GM13976 (cell line): Measurements from ENCODE around the gene SUSD4.

ENCODE experiments used
- DNase-seq: peaks from one replicate; pipeline ENCODE4 v3.0.0; 2012; ENCODE audit warnings: low spot score
- in situ Hi-C: fragments of 300-500 bp; cut with MboI; formaldehyde crosslinking; loops from one replicate; pipeline ENCODE4 v1.12.0; 2022; ENCODE audit warnings: low sequenced_read_pairs, mixed read lengths, inconsistent platforms; ENCODE audit not compliant: unreplicated experiment
- TF ChIP-seq, protein P1 (sequence below): IDR thresholded peaks from 2 replicates; pipeline ENCODE4 v1.5.1; 2012; ENCODE audit warnings: borderline replicate concordance, mild to moderate bottlenecking; ENCODE audit not compliant: insufficient read depth; ENCODE audit errors: extremely low read depth, missing control alignments, control extremely low read depth

The SUSD4 gene

DNA sequence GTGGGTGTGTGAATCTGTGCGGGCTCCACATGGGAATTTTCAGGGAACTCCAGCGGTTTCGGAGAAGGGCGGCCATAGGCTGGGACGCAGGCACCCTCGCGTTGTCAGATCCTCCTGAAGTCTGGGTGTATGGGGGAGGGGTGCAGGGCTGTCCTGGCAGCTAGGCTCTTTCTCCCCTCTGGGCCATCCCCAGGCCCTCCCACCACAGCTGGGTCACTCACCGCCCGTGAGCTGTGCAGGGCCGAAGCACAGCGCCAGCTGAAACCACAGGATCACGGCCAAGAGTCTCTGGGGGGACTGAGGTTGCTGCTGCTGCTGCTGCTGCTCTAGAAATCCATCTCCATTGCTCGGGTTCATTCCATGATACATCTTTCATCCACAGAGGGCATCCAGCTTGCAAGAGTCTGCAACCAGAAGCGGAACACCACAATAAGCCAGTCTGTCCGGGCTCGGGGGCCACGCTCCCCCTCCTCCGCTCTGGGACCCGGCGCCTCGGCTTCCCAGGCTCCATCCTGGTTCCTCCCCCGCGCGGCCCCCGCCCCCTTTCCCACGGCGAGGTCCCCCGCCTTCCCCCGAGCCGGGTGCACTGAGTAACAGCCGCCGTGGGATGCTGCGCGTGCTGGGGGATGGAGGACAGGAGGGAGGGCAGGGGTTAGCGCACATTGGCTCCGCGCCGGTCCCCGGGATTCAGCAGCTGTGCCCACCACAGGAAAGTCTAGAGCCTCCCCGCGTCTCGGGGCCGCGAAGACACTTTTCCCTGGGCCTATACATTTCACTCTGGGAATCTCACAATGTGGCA, 720 bp downstream of the SUSD4 start:
- DNase-seq: peak; percentile 22
- TF ChIP-seq, protein P1, sequence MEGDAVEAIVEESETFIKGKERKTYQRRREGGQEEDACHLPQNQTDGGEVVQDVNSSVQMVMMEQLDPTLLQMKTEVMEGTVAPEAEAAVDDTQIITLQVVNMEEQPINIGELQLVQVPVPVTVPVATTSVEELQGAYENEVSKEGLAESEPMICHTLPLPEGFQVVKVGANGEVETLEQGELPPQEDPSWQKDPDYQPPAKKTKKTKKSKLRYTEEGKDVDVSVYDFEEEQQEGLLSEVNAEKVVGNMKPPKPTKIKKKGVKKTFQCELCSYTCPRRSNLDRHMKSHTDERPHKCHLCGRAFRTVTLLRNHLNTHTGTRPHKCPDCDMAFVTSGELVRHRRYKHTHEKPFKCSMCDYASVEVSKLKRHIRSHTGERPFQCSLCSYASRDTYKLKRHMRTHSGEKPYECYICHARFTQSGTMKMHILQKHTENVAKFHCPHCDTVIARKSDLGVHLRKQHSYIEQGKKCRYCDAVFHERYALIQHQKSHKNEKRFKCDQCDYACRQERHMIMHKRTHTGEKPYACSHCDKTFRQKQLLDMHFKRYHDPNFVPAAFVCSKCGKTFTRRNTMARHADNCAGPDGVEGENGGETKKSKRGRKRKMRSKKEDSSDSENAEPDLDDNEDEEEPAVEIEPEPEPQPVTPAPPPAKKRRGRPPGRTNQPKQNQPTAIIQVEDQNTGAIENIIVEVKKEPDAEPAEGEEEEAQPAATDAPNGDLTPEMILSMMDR: no peak
- in situ Hi-C loops: no loop called here

DNA sequence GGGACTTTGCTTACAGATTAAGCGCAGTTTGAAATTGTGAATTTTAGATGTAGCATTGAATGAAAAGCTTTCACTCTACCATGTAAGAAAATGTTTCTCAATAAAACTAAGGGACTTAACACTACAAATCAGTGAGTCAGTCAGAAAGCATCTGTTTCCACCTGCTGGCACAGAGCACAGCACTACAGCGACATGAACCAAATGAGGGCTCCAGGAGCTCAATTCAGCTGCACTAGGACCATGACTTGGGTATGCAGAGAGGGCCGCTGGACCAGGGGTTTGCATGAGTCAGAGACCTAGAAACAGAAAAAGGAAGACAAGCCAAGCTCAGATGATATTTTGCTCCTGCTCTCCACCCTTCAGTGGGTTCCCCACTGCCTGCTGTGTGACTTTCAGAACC, 5.2 kb downstream of the SUSD4 start:
- TF ChIP-seq, protein P1: no peak
- in situ Hi-C loops: no loop called here
- no peak for DNase-seq

DNA sequence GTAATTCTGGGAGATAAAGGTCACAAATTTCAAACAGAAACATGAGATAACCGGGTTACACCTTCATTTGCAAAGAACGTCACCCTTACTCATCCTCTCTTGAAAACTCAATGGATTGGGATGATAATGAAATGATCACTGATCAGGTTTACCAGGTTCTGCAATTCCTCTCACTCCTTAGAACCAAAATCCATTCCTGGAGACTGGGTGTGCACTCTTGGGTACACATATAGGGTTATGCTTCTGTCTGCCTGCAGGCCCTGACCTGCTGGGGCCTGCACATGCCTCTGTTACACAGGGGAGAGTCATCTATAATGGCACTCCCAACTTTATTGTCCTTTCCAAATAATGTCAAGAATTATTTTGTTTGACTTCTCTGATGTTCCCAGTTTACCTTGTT, 8.3 kb downstream of the SUSD4 start:
- DNase-seq: no peak
- TF ChIP-seq, protein P1: no peak
- in situ Hi-C loops: no loop called here

DNA sequence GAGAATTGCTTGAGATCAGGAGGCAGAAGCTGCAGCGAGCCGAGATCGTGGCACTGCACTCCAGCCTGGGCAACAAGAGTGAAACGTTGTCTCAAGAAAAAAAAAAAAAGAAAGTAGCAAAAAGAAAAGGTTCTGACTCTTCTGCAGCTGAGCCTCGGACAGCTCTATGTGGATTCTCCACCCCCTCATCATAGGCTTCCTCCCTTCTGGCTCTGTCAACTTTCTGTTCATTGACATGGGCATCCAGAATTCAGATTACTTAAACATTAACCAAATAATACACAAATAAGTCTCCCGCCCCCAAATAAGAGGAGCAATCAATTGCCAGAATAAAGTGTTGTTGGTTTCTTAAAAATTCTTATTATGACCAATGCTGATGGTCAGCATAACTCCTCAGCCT, 10.0 kb downstream of the SUSD4 start:
- TF ChIP-seq, protein P1: no peak
- no peak for DNase-seq
- in situ Hi-C loops: no loop called here

DNA sequence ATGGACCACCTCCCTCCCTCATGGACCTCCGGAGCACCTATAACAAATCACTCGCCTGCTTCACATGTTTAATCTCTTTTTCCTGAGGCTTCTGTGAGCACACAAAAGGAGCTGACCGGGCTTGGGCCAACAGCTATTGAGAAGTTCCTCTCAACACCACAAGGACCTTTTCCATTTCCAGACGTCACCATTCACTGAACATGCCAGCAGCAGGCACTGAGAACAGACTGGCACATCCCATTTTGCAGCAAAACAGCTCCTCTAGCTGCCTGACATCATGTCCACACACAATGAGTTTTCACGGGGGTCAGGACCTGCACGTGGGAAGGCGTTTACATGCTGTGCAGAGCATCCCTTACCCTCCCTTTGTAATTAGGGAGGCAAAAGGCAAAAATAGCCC, 11.0 kb downstream of the SUSD4 start:
- in situ Hi-C loops: no loop called here
- DNase-seq: no peak
- TF ChIP-seq, protein P1: no peak

DNA sequence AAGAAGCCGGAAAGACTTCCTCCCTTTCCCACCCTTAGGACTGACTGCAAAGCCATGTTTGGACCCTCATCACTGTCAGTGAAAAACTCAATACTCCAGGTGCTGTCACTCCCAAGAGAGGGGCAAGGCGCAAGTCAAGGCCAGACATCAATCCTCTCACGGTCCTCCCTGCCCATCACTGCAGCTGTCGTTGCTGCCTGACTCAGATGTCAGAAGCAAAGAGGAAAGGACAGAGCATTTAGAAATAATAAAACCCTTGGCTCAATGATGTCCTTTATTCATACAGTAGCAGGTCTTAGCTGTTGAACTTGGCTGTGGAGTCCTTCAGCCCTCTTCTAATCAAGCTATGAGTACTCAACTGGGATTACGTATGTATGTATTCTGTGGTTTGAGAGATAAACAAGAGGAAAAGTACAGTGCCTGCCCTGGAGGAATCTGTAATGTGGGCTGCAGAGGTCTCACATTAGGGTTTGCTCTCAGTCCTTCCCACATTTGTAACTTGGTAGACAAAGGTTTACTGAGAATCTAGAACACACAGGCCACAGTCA, 13.5 kb downstream of the SUSD4 start:
- DNase-seq: no peak
- TF ChIP-seq, protein P1: no peak
- in situ Hi-C loops: no loop called here
